HFFc6 (cell line): Measurements from ENCODE around the gene RNF19B. TPM values are rescaled to one million over a fixed set of nuclear protein-coding genes. Genes with fewer than 3 reads are reported as not detected.

ENCODE experiments used
- DNase-seq: peaks from one replicate; pipeline ENCODE4 v3.0.0-alpha.2; 2018
- H3K27ac Mint-ChIP-seq: 2 replicates; pipeline ENCODE4 v1.8.0; 2020; ENCODE audit warnings: mild to moderate bottlenecking, mixed read lengths
- H3K27me3 Mint-ChIP-seq: 2 replicates; pipeline ENCODE4 v1.8.0; 2021; ENCODE audit warnings: mild to moderate bottlenecking, moderate library complexity, mixed read lengths; ENCODE audit not compliant: insufficient read depth
- H3K36me3 Mint-ChIP-seq: 2 replicates; pipeline ENCODE4 v1.8.0; 2021; ENCODE audit warnings: low read depth, mixed read lengths
- H3K4me1 Mint-ChIP-seq: 2 replicates; pipeline ENCODE4 v1.8.0; 2020; ENCODE audit warnings: low read depth, mixed read lengths
- H3K4me3 Mint-ChIP-seq: 2 replicates; pipeline ENCODE4 v1.8.0; 2020; ENCODE audit warnings: mild to moderate bottlenecking, moderate library complexity, mixed read lengths
- H3K9me3 Mint-ChIP-seq: 2 replicates; pipeline ENCODE4 v1.8.0; 2020; ENCODE audit warnings: mild to moderate bottlenecking, mixed read lengths
- CTCF ChIP-seq: fragments of 200-600 bp; sonication (generic); IDR thresholded peaks from 2 replicates; pipeline ENCODE4 v1.5.0; 2021; ENCODE audit warnings: antibody characterized with exemption, mild to moderate bottlenecking
- total RNA-seq, 6 experiments: library from RNA; stranded (reverse); fragmentation: NEBNext Ultra II Directional; extraction: Animal tissue kit (Norgen Biotek cat#: 25700); gene quantifications; 2 replicates in 1 of 6; 3 replicates in 5 of 6; pipeline ENCODE4 v1.2.3, GENCODE V29; 2021

The RNF19B gene
- total RNA-seq, 6 experiments from 2014 or later: 9.4 to 10.6 (median 9.9) TPM

- H3K4me3 Mint-ChIP-seq: peak overlapping the region; percentile 88
- peak; percentile 46 for DNase-seq
- no peak overlapping the region for H3K27ac Mint-ChIP-seq
- H3K9me3 Mint-ChIP-seq: no peaks in the 10 kb centered on the region
- peaks cover 35% of the 10 kb centered on the region for H3K4me1 Mint-ChIP-seq
- no peak for TF ChIP-seq CTCF
- H3K36me3 Mint-ChIP-seq: no peaks in the 10 kb centered on the region
- no peaks in the 10 kb centered on the region; the same call in none of the 2 replicates for H3K27me3 Mint-ChIP-seq
These were observed 706 bp downstream of the RNF19B start for GRCh38 chr1:32963746-32964460.

GRCh38 chr1:32962248-32962896 is 2.2 kb downstream of the RNF19B start:
- DNase-seq: no peak
- no peaks in the 10 kb centered on the region for H3K36me3 Mint-ChIP-seq
- no peak overlapping the region for H3K27ac Mint-ChIP-seq
- peaks cover 22% of the 10 kb centered on the region for H3K4me1 Mint-ChIP-seq
- no peaks in the 10 kb centered on the region; the same call in none of the 2 replicates for H3K27me3 Mint-ChIP-seq
- H3K9me3 Mint-ChIP-seq: no peaks in the 10 kb centered on the region
- peak overlapping the region; percentile 88 for H3K4me3 Mint-ChIP-seq
- TF ChIP-seq CTCF: no peak

GRCh38 chr1:32960819-32961355 is 3.7 kb downstream of the RNF19B start:
- Mint-ChIP-seq H3K9me3 (no peaks in the 10 kb centered on the region), H3K4me3 (no peak overlapping the region; the same call in 1 of the 2 replicates), H3K27me3 (no peaks in the 10 kb centered on the region; the same call in none of the 2 replicates), H3K27ac (no peak overlapping the region), H3K36me3 (no peaks in the 10 kb centered on the region), H3K4me1 (peaks cover 22% of the 10 kb centered on the region)
- no peak for TF ChIP-seq CTCF
- no peak for DNase-seq

- TF ChIP-seq CTCF: no peak
- peaks cover 22% of the 10 kb centered on the region for H3K4me1 Mint-ChIP-seq
- H3K27ac Mint-ChIP-seq: no peak overlapping the region
- no peak overlapping the region for H3K4me3 Mint-ChIP-seq
- H3K9me3 Mint-ChIP-seq: no peaks in the 10 kb centered on the region
- DNase-seq: no peak
- no peaks in the 10 kb centered on the region for H3K36me3 Mint-ChIP-seq
- no peaks in the 10 kb centered on the region; the same call in none of the 2 replicates for H3K27me3 Mint-ChIP-seq
These were observed 4.3 kb downstream of the RNF19B start for GRCh38 chr1:32960342-32960741.

GRCh38 chr1:32958827-32959226 is 5.8 kb downstream of the RNF19B start:
- Mint-ChIP-seq H3K27ac (no peak overlapping the region), H3K36me3 (no peaks in the 10 kb centered on the region), H3K4me3 (no peak overlapping the region), H3K4me1 (peaks cover 27% of the 10 kb centered on the region), H3K9me3 (no peaks in the 10 kb centered on the region), H3K27me3 (no peaks in the 10 kb centered on the region; the same call in none of the 2 replicates)
- TF ChIP-seq CTCF: no peak
- no peak for DNase-seq
